GM19043 (cell line): ENCODE results near the gene MTIF2.
"Not testable (repeated sequence)": the region's sequence is repeated elsewhere in the genome, so short reads cannot be mapped to it uniquely, and the experiment has no call there.

Experiments
- ATAC-seq: cut with Tn5 transposase; IDR thresholded peaks from one replicate; pipeline ENCODE4 v1.9.1; 2021; ENCODE audit warnings: low read depth; ENCODE audit not compliant: unreplicated experiment

Gene MTIF2

GRCh38 chr2:55204536-55204935 is 64.5 kb downstream of the MTIF2 start:
- no peak for ATAC-seq

DNA sequence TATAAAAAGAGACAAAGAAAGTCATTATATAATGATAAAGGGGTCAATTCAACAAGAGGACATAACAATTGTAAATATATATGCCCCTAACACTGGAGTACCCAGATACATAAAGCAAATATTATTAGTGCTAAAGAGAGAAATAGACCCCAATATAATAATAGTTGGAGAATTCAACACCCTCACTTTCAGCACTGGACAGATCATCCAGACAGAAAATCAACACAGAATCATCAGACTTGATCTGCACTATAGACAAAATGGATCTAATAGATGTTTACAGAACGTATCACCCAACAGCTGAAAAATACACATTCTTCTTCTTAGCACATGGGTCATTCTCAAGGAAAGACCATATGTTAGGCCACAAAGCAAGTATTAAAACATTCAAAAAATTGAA is 68.6 kb downstream of the MTIF2 start:
- no peak for ATAC-seq

DNA sequence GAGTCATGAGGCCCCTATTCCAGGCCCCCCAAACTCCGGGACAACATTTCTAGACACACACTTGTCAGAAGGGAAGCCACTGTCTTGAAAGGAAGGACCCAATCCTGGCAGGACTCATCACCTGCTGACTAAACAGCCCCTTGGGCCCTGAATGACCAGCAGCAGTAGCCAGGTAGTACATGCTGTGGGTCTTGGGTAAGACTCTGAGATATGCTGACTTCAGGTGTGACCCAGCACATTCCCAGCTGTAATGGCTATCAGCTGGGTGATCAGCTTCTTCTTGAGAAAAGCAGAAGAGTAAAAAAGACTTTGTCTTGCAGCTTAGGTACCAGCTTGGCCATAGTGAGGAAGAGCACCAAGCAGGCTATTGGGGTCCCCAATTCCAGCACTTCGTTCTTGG is 72.5 kb downstream of the MTIF2 start:
- no peak for ATAC-seq

DNA sequence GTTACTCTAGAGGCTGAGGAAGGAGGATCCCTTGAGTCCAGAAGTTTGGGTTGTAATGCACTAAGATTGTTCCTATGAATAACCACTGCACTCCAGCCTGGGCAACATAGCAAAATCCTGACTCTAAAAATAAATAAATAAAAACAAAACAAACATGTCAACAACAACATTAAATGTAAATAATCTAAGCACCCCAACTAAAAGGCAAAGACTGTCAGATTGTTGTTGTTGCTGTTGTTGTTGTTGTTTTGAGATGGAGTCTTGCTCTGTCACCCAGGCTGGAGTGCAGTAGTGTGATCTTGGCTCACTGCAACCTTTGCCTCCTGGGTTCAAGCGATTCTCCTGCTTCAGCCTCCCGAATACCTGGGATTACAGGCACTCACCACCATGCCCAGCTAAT is 77.1 kb downstream of the MTIF2 start:
- ATAC-seq, result not testable (repeated sequence)

- ATAC-seq, result not testable (repeated sequence)
These were observed 82.2 kb downstream of the MTIF2 start for GRCh38 chr2:55186837-55187236.
